GM12801 (cell line): Measurements from ENCODE around the gene TRMU.

Experiments
- CTCF ChIP-seq: IDR thresholded peaks from one replicate; pipeline ENCODE4 v1.5.1; 2011; ENCODE audit warnings: control low read depth; ENCODE audit not compliant: insufficient read length; ENCODE audit errors: extremely low read depth

The TRMU gene

GRCh38 chr22:46390652-46391301, 55.3 kb downstream of the TRMU start:
- no peak for TF ChIP-seq CTCF

GRCh38 chr22:46391486-46392136, 56.1 kb downstream of the TRMU start:
- TF ChIP-seq CTCF: no peak

GRCh38 chr22:46392137-46392844, 56.8 kb downstream of the TRMU start:
- no peak for TF ChIP-seq CTCF

GRCh38 chr22:46393873-46394272, 58.4 kb downstream of the TRMU start:
- TF ChIP-seq CTCF: no peak

GRCh38 chr22:46394622-46395021, 59.1 kb downstream of the TRMU start:
- TF ChIP-seq CTCF: no peak

- no peak for TF ChIP-seq CTCF
Measured at GRCh38 chr22:46395145-46395544, 59.6 kb downstream of the TRMU start.

GRCh38 chr22:46397514-46397913, 62.0 kb downstream of the TRMU start:
- no peak for TF ChIP-seq CTCF
